ENCODE measurements around the gene LIX1. TPM values are rescaled to one million over a fixed set of nuclear protein-coding genes. Genes with fewer than 3 reads are reported as not detected.

LIX1 gene
- total and polyA plus RNA-seq, 2 of the 8 experiments (the other 6 are each of a cell fraction or from before 2014, with no cell fraction given), result 0.26 to 0.45 TPM

- H4K91ac ChIP-seq (replicated peaks; ENCODE audit: insufficient read length, low read length), result no peak overlapping the region
- CTCF ChIA-PET (ENCODE audit: partially characterized antibody), result interaction anchor here (1.1 to 2.4 kb wide), 8 partner anchors 9 to 402 kb away, joined by 3 to 11 read pairs (median 4); no protein-coding TSS in a partner anchor
- no peak overlapping the region for H2BK5ac ChIP-seq (ENCODE audit: low read depth, low read length)
- POLR2A ChIA-PET (ENCODE audit: partially characterized antibody), result no interaction called here
- H3K4me1 ChIP-seq (replicated peaks in 1 of 4; ENCODE audit: control insufficient read depth in 3 of 4, insufficient read depth in 4 of 4, low read length in 3 of 4), result no peaks in the 10 kb centered on the region
- no peaks in the 10 kb centered on the region for H3K79me1 ChIP-seq (ENCODE audit: low read depth, low read length)
- no peak for TF ChIP-seq TCF12 (IDR thresholded peaks at IDR 0.05; ENCODE audit: low read depth, low read length)
- no peak for TF ChIP-seq ASH2L (IDR thresholded peaks at IDR 0.05; ENCODE audit: low read length)
- TF ChIP-seq SIX5 (IDR thresholded peaks at IDR 0.05; ENCODE audit: low read depth, low read length), result no peak
- no peak for TF ChIP-seq ZNF274 (IDR thresholded peaks at IDR 0.05; ENCODE audit: borderline replicate concordance, extremely low read depth, low read length)
- TF ChIP-seq TBP (IDR thresholded peaks at IDR 0.05; ENCODE audit: low read depth, low read length), result no peak
- TF ChIP-seq KDM4A (IDR thresholded peaks at IDR 0.05; ENCODE audit: low read depth, low read length, severe bottlenecking), result no peak
- TF ChIP-seq SUZ12 (IDR thresholded peaks at IDR 0.05; ENCODE audit: low read length), result no peak
- no peak for TF ChIP-seq POU5F1 (IDR thresholded peaks at IDR 0.05; ENCODE audit: low read depth, low read length)
- no peak for TF ChIP-seq NRF1 (IDR thresholded peaks at IDR 0.05; ENCODE audit: low read depth, low read length)
- TF ChIP-seq, protein P1, sequence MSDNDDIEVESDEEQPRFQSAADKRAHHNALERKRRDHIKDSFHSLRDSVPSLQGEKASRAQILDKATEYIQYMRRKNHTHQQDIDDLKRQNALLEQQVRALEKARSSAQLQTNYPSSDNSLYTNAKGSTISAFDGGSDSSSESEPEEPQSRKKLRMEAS (IDR thresholded peaks at IDR 0.05), result no peak
- no peak for TF ChIP-seq SAP30 (IDR thresholded peaks at IDR 0.05; ENCODE audit: insufficient read depth, insufficient replicate concordance, low read length)
- TF ChIP-seq, protein P2, sequence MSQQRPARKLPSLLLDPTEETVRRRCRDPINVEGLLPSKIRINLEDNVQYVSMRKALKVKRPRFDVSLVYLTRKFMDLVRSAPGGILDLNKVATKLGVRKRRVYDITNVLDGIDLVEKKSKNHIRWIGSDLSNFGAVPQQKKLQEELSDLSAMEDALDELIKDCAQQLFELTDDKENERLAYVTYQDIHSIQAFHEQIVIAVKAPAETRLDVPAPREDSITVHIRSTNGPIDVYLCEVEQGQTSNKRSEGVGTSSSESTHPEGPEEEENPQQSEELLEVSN (IDR thresholded peaks at IDR 0.05), result no peak
- WGBS, 2 experiments (ENCODE audit: extremely low coverage in 1 of 2, insufficient coverage in 1 of 2, insufficient read length in 1 of 2, insufficient replicate concordance in 2 of 2, low coverage in 1 of 2, low lambda C conversion rate in 2 of 2, missing lambda C conversion rate in 1 of 2), result 90% methylated on average over 2 of the region's 2 CpGs; no CpG with 5 or more reads in 1 of the 2 experiments
- no peak for DNase-seq (ENCODE audit: low read depth in 1 of 2, low spot score in 2 of 2)
- H3K4ac ChIP-seq (replicated peaks; ENCODE audit: insufficient read length, low read depth, low read length), result no peak overlapping the region
- H3K23ac ChIP-seq (ENCODE audit: insufficient read length), result no peak overlapping the region
- H3K9me3 ChIP-seq (ENCODE audit: insufficient read depth in 2 of 2, low read depth in 1 of 2, low read length in 1 of 2), result no peaks in the 10 kb centered on the region
- H2AK5ac ChIP-seq (ENCODE audit: low read depth, low read length), result no peak overlapping the region
- H3K9ac ChIP-seq (replicated peaks in 1 of 4; ENCODE audit: extremely low read depth in 1 of 4, low read depth in 3 of 4, low read length in 3 of 4), result no peak overlapping the region
- no peaks in the 10 kb centered on the region for H3K27me3 ChIP-seq (replicated peaks in 1 of 4; ENCODE audit: control insufficient read depth in 3 of 4, extremely low read depth in 1 of 4, insufficient read depth in 3 of 4, low read length in 3 of 4)
- H4K20me1 ChIP-seq (replicated peaks in 1 of 2; ENCODE audit: control insufficient read depth in 1 of 2, insufficient read depth in 2 of 2, low read length in 2 of 2), result no peaks in the 10 kb centered on the region
- H2AFZ ChIP-seq (ENCODE audit: low read length), result no peak overlapping the region
- H3K79me2 ChIP-seq (ENCODE audit: control insufficient read depth in 1 of 2, insufficient read depth in 2 of 2, low read length in 2 of 2), result no peaks in the 10 kb centered on the region
- H3K23me2 ChIP-seq (ENCODE audit: low read depth, low read length), result no peaks in the 10 kb centered on the region
- FAIRE-seq, result no peak
- no peak overlapping the region for H3K27ac ChIP-seq (ENCODE audit: low read depth, low read length)
- no peak overlapping the region for H3K4me2 ChIP-seq (ENCODE audit: insufficient read depth in 1 of 2, low read depth in 2 of 2, low read length in 2 of 2)
- H2BK120ac ChIP-seq (replicated peaks; ENCODE audit: low read depth, low read length), result no peak overlapping the region
- H3K36me3 ChIP-seq (ENCODE audit: control insufficient read depth in 2 of 4, insufficient read depth in 4 of 4, low read length in 3 of 4), result no peaks in the 10 kb centered on the region
- H4K8ac ChIP-seq (ENCODE audit: extremely low read depth, insufficient read depth, low read length), result no peak overlapping the region
- no peak overlapping the region for H4K5ac ChIP-seq (ENCODE audit: insufficient read length, low read depth, low read length)
- no peak overlapping the region for H2BK12ac ChIP-seq (ENCODE audit: low read depth, low read length)
- no peak overlapping the region for H3K14ac ChIP-seq (ENCODE audit: insufficient read length)
- H2BK15ac ChIP-seq (ENCODE audit: low read length), result no peak overlapping the region
- H3K56ac ChIP-seq (replicated peaks; ENCODE audit: insufficient read length, low read depth, low read length), result no peak overlapping the region
- no peak overlapping the region for H3K18ac ChIP-seq (ENCODE audit: extremely low read depth, low read length)
- H2BK20ac ChIP-seq (ENCODE audit: low read length), result no peak overlapping the region
- no peak overlapping the region for H3K4me3 ChIP-seq (ENCODE audit: extremely low read depth in 1 of 4, insufficient read depth in 2 of 4, low read depth in 3 of 4, low read length in 4 of 4)
These were observed 7.3 kb upstream of the LIX1 start for GRCh38 chr5:97149709-97150108.
